Gastroesophageal sphincter (tissue), 3 donors: ENCODE data around the gene NOC2L.

Experiments
- POLR2AphosphoS5 ChIP-seq: sonication (generic); formaldehyde crosslinking; IDR thresholded peaks from one replicate; pipeline ENCODE4 v1.6.1; 2017; ENCODE audit warnings: antibody characterized with exemption
- TF ChIP-seq, protein P1 (sequence below), 4 experiments: fragments of 200-600 bp in 2 of 4; fragments of 450-650 bp in 2 of 4; sonication (generic) in 1 of 4; IDR thresholded peaks; one replicate each; pipeline ENCODE4 v1.5.1; 2017 to 2019; ENCODE audit warnings: antibody characterized with exemption in 4 of 4, mild to moderate bottlenecking in 2 of 4, moderate library complexity in 2 of 4

DNA sequence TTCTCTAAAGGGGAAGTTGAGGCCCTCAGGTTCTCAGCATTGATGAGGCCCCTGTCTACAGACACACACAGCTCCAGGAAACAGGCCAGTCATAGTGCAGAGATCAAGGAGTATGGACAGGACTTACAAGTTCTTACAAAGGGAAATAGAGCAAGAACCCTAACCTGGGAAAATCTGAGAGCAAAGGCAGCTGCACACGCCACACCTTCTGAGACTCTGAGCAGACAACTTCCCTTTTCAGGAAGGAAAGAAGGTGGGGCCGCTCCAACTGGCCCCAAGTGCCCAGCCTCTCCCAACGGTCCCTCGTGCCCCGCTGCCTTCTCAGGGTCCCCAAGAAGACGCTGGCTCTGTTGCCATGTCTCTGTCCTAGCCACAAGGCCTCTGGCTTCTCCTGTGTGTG, 3.6 kb downstream of the NOC2L start:
- TF ChIP-seq POLR2AphosphoS5 = no peak
- TF ChIP-seq, protein P1, sequence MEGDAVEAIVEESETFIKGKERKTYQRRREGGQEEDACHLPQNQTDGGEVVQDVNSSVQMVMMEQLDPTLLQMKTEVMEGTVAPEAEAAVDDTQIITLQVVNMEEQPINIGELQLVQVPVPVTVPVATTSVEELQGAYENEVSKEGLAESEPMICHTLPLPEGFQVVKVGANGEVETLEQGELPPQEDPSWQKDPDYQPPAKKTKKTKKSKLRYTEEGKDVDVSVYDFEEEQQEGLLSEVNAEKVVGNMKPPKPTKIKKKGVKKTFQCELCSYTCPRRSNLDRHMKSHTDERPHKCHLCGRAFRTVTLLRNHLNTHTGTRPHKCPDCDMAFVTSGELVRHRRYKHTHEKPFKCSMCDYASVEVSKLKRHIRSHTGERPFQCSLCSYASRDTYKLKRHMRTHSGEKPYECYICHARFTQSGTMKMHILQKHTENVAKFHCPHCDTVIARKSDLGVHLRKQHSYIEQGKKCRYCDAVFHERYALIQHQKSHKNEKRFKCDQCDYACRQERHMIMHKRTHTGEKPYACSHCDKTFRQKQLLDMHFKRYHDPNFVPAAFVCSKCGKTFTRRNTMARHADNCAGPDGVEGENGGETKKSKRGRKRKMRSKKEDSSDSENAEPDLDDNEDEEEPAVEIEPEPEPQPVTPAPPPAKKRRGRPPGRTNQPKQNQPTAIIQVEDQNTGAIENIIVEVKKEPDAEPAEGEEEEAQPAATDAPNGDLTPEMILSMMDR (IDR thresholded peaks at IDR 0.05) = no peak
